ENCODE measurements around the gene ETHE1.
"Not testable (repeated sequence)": the region's sequence is repeated elsewhere in the genome, so short reads cannot be mapped to it uniquely, and the experiment has no call there.

The ETHE1 gene

GRCh38 chr19:43525836-43526771, 897 bp downstream of the ETHE1 start:
- in situ Hi-C loops (cut with HindIII; ENCODE audit: low sequenced_read_pairs) = loop anchor here (5.0 kb wide), 1 partner anchor 79 kb away; no protein-coding TSS in a partner anchor

GRCh38 chr19:43524922-43525835, 1.8 kb downstream of the ETHE1 start:
- in situ Hi-C loops (cut with HindIII; ENCODE audit: low sequenced_read_pairs) = loop anchor here (5.0 kb wide), 1 partner anchor 78 kb away; no protein-coding TSS in a partner anchor

GRCh38 chr19:43523696-43524095, 3.3 kb downstream of the ETHE1 start:
- in situ Hi-C loops (cut with HindIII; ENCODE audit: low sequenced_read_pairs) = not testable (repeated sequence)

- in situ Hi-C loops (cut with HindIII; ENCODE audit: low sequenced_read_pairs) = no loop called here
These were observed 4.1 kb downstream of the ETHE1 start for GRCh38 chr19:43522929-43523328.

GRCh38 chr19:43519436-43520088, 7.4 kb downstream of the ETHE1 start:
- in situ Hi-C loops (cut with HindIII; ENCODE audit: low sequenced_read_pairs) = no loop called here

- in situ Hi-C loops (cut with HindIII; ENCODE audit: low sequenced_read_pairs) = no loop called here
These were observed 8.9 kb downstream of the ETHE1 start for GRCh38 chr19:43518051-43518450.

- in situ Hi-C loops (cut with HindIII; ENCODE audit: low sequenced_read_pairs) = not testable (repeated sequence)
These were observed 14.6 kb downstream of the ETHE1 start for GRCh38 chr19:43512399-43512798.

- in situ Hi-C loops (cut with HindIII; ENCODE audit: low sequenced_read_pairs) = no loop called here
These were observed 15.7 kb downstream of the ETHE1 start for GRCh38 chr19:43511324-43511723.

GRCh38 chr19:43510713-43511112, 16.3 kb downstream of the ETHE1 start:
- in situ Hi-C loops (cut with HindIII; ENCODE audit: low sequenced_read_pairs) = no loop called here

- in situ Hi-C loops (cut with HindIII; ENCODE audit: low sequenced_read_pairs) = no loop called here
These were observed 19.1 kb downstream of the ETHE1 start for GRCh38 chr19:43507880-43508279.

GRCh38 chr19:43506629-43507028, 20.4 kb downstream of the ETHE1 start:
- in situ Hi-C loops (cut with HindIII; ENCODE audit: low sequenced_read_pairs) = no loop called here

- in situ Hi-C loops (cut with HindIII; ENCODE audit: low sequenced_read_pairs) = no loop called here
These were observed 21.1 kb downstream of the ETHE1 start for GRCh38 chr19:43505941-43506340.

GRCh38 chr19:43505186-43505456, 21.9 kb downstream of the ETHE1 start:
- in situ Hi-C loops (cut with HindIII; ENCODE audit: low sequenced_read_pairs) = no loop called here

- in situ Hi-C loops (cut with HindIII; ENCODE audit: low sequenced_read_pairs) = no loop called here
These were observed 22.4 kb downstream of the ETHE1 start, which contains the start of gene PHLDB3 for GRCh38 chr19:43504426-43505185. Gene PHLDB3 (minus strand): TSS chr19:43504746. CDS start chr19:43504118, 628 bp downstream.

GRCh38 chr19:43503501-43504425, 23.2 kb downstream of the ETHE1 start:
- in situ Hi-C loops (cut with HindIII; ENCODE audit: low sequenced_read_pairs) = no loop called here

GRCh38 chr19:43502419-43502976, 24.5 kb downstream of the ETHE1 start:
- in situ Hi-C loops (cut with HindIII; ENCODE audit: low sequenced_read_pairs) = no loop called here

GRCh38 chr19:43501661-43502418, 25.2 kb downstream of the ETHE1 start:
- in situ Hi-C loops (cut with HindIII; ENCODE audit: low sequenced_read_pairs) = no loop called here

GRCh38 chr19:43499042-43499441, 28.0 kb downstream of the ETHE1 start:
- in situ Hi-C loops (cut with HindIII; ENCODE audit: low sequenced_read_pairs) = no loop called here

All from endothelial cell of hepatic sinusoid (primary cell).